ENCODE data around the gene LRP5.

LRP5 gene

GRCh38 chr11:68269414-68270081 lies 42.8 kb upstream of the LRP5 start:
- Histone ChIP-seq H4K8ac (ENCODE audit: low read depth, low read length) (no peak overlapping the region), H3K4me3 (ENCODE audit: low read length in 2 of 2) (peak overlapping the region in 1 of 2 donors; percentile 31), H2AK5ac (ENCODE audit: low read depth, low read length) (no peak overlapping the region), H2BK5ac (ENCODE audit: low read length) (no peak overlapping the region), H2BK120ac (ENCODE audit: low read depth, low read length) (no peak overlapping the region), H3K27ac (replicated peaks; ENCODE audit: low read length) (no peak overlapping the region), H3K9ac (ENCODE audit: low read depth, low read length, poor library complexity) (peak overlapping the region; percentile 83), H2AFZ (ENCODE audit: low read length) (no peak overlapping the region), H3K79me1 (ENCODE audit: low read depth, low read length) (peaks cover 6% of the 10 kb centered on the region), H3K18ac (ENCODE audit: low read length) (no peak overlapping the region), H3K14ac (ENCODE audit: low read length) (no peak overlapping the region), H3K4me2 (ENCODE audit: insufficient read depth, low read length, poor library complexity, severe bottlenecking) (no peak overlapping the region), H4K91ac (ENCODE audit: low read depth, low read length, poor library complexity) (no peak overlapping the region), H3K23ac (ENCODE audit: low read depth, low read length, poor library complexity) (no peak overlapping the region), H3K4ac (ENCODE audit: low read length) (no peak overlapping the region), H3K9me3 (replicated peaks in 1 of 2; ENCODE audit: control insufficient read depth in 2 of 2, insufficient read depth in 1 of 2, low read depth in 1 of 2, low read length in 2 of 2) (peaks cover 0 to 2% of the 10 kb centered on the region in 2 donors), H2BK12ac (ENCODE audit: low read length) (no peak overlapping the region), H3K27me3 (ENCODE audit: control insufficient read depth in 3 of 3, insufficient read depth in 3 of 3, low read depth in 1 of 3, low read length in 3 of 3) (no peaks in the 10 kb centered on the region), H3K36me3 (replicated peaks in 1 of 2; ENCODE audit: control insufficient read depth in 2 of 2, insufficient read depth in 2 of 2, low read length in 2 of 2) (peaks cover 25 to 47% of the 10 kb centered on the region in 2 donors), H3K4me1 (ENCODE audit: control insufficient read depth in 2 of 2, insufficient read depth in 1 of 2, low read depth in 1 of 2, low read length in 2 of 2) (peaks cover 4 to 6% of the 10 kb centered on the region in 2 donors), H2BK15ac (ENCODE audit: low read length) (no peak overlapping the region)
- no CpG with 5 or more reads among the region's 10 CpGs for WGBS, 2 donors (ENCODE audit: extremely low coverage in 2 of 2, insufficient read length in 2 of 2, insufficient replicate concordance in 1 of 2)
- DNase-seq (ENCODE audit: low spot score) = no peak

GRCh38 chr11:68270196-68271022 lies 42.0 kb upstream of the LRP5 start:
- Histone ChIP-seq H2BK15ac (ENCODE audit: low read length) (no peak overlapping the region), H2AK5ac (ENCODE audit: low read depth, low read length) (no peak overlapping the region), H2BK5ac (ENCODE audit: low read length) (no peak overlapping the region), H3K9ac (ENCODE audit: low read depth, low read length, poor library complexity) (no peak overlapping the region), H3K23ac (ENCODE audit: low read depth, low read length, poor library complexity) (no peak overlapping the region), H3K4me3 (ENCODE audit: low read length in 2 of 2) (peak overlapping the region in 1 of 2 donors; percentile 97), H3K79me1 (ENCODE audit: low read depth, low read length) (peaks cover 4% of the 10 kb centered on the region), H3K36me3 (replicated peaks in 1 of 2; ENCODE audit: control insufficient read depth in 2 of 2, insufficient read depth in 2 of 2, low read length in 2 of 2) (peaks cover 19 to 38% of the 10 kb centered on the region in 2 donors), H2BK120ac (ENCODE audit: low read depth, low read length) (no peak overlapping the region), H4K8ac (ENCODE audit: low read depth, low read length) (no peak overlapping the region), H2BK12ac (ENCODE audit: low read length) (no peak overlapping the region), H3K27ac (replicated peaks; ENCODE audit: low read length) (no peak overlapping the region), H3K14ac (ENCODE audit: low read length) (no peak overlapping the region), H3K18ac (ENCODE audit: low read length) (no peak overlapping the region), H2AFZ (ENCODE audit: low read length) (peak overlapping the region; percentile 97), H3K4me2 (ENCODE audit: insufficient read depth, low read length, poor library complexity, severe bottlenecking) (no peak overlapping the region), H4K91ac (ENCODE audit: low read depth, low read length, poor library complexity) (no peak overlapping the region), H3K4ac (ENCODE audit: low read length) (no peak overlapping the region), H3K27me3 (ENCODE audit: control insufficient read depth in 3 of 3, insufficient read depth in 3 of 3, low read depth in 1 of 3, low read length in 3 of 3) (no peaks in the 10 kb centered on the region), H3K9me3 (replicated peaks in 1 of 2; ENCODE audit: control insufficient read depth in 2 of 2, insufficient read depth in 1 of 2, low read depth in 1 of 2, low read length in 2 of 2) (peaks cover 0 to 2% of the 10 kb centered on the region in 2 donors), H3K4me1 (ENCODE audit: control insufficient read depth in 2 of 2, insufficient read depth in 1 of 2, low read depth in 1 of 2, low read length in 2 of 2) (peaks cover 4 to 6% of the 10 kb centered on the region in 2 donors)
- no CpG with 5 or more reads among the region's 8 CpGs for WGBS, 2 donors (ENCODE audit: extremely low coverage in 2 of 2, insufficient read length in 2 of 2, insufficient replicate concordance in 1 of 2)
- DNase-seq (ENCODE audit: low spot score) = no peak

- H4K91ac ChIP-seq (ENCODE audit: low read depth, low read length, poor library complexity) = no peak overlapping the region
- no peak overlapping the region for H2BK120ac ChIP-seq (ENCODE audit: low read depth, low read length)
- H3K4me3 ChIP-seq (ENCODE audit: low read length in 2 of 2) = peak overlapping the region; percentile 97
- peaks cover 13 to 30% of the 10 kb centered on the region in 2 donors for H3K36me3 ChIP-seq (replicated peaks in 1 of 2; ENCODE audit: control insufficient read depth in 2 of 2, insufficient read depth in 2 of 2, low read length in 2 of 2)
- peak overlapping the region; percentile 78 for H3K4me2 ChIP-seq (ENCODE audit: insufficient read depth, low read length, poor library complexity, severe bottlenecking)
- H3K18ac ChIP-seq (ENCODE audit: low read length) = peak overlapping the region; percentile 83
- H3K27ac ChIP-seq (replicated peaks; ENCODE audit: low read length) = no peak overlapping the region
- H4K8ac ChIP-seq (ENCODE audit: low read depth, low read length) = no peak overlapping the region
- H3K23ac ChIP-seq (ENCODE audit: low read depth, low read length, poor library complexity) = peak overlapping the region; percentile 98
- peak overlapping the region; percentile 83 for H2BK5ac ChIP-seq (ENCODE audit: low read length)
- H3K9me3 ChIP-seq (replicated peaks in 1 of 2; ENCODE audit: control insufficient read depth in 2 of 2, insufficient read depth in 1 of 2, low read depth in 1 of 2, low read length in 2 of 2) = peaks cover 0 to 2% of the 10 kb centered on the region in 2 donors
- no peak overlapping the region for H3K4ac ChIP-seq (ENCODE audit: low read length)
- peak overlapping the region; percentile 94 for H3K9ac ChIP-seq (ENCODE audit: low read depth, low read length, poor library complexity)
- peak; percentile 53 for DNase-seq (ENCODE audit: low spot score)
- no peaks in the 10 kb centered on the region for H3K27me3 ChIP-seq (ENCODE audit: control insufficient read depth in 3 of 3, insufficient read depth in 3 of 3, low read depth in 1 of 3, low read length in 3 of 3)
- H3K4me1 ChIP-seq (ENCODE audit: control insufficient read depth in 2 of 2, insufficient read depth in 1 of 2, low read depth in 1 of 2, low read length in 2 of 2) = peaks cover 4 to 6% of the 10 kb centered on the region in 2 donors
- peak overlapping the region; percentile 97 for H2AFZ ChIP-seq (ENCODE audit: low read length)
- no peak overlapping the region for H2BK12ac ChIP-seq (ENCODE audit: low read length)
- H2BK15ac ChIP-seq (ENCODE audit: low read length) = no peak overlapping the region
- H3K79me1 ChIP-seq (ENCODE audit: low read depth, low read length) = peaks cover 4% of the 10 kb centered on the region
- peak overlapping the region; percentile 58 for H3K14ac ChIP-seq (ENCODE audit: low read length)
- H2AK5ac ChIP-seq (ENCODE audit: low read depth, low read length) = no peak overlapping the region
- WGBS, 2 donors (ENCODE audit: extremely low coverage in 2 of 2, insufficient read length in 2 of 2, insufficient replicate concordance in 1 of 2) = no CpG with 5 or more reads among the region's 23 CpGs
These were observed 41.2 kb upstream of the LRP5 start for GRCh38 chr11:68271023-68271780.

Measured in neuronal stem cell (in vitro differentiated cells).